SW 1271 (cell line): ENCODE results near the gene TMEM271.
A peak's percentile ranks its signal among the peaks of the same experiment; 100 is the strongest.
"Not testable (repeated sequence)": the region's sequence is repeated elsewhere in the genome, so short reads cannot be mapped to it uniquely, and the experiment has no call there.

Experiments
- DNase-seq, 2 experiments: peaks; one replicate each; lab custom pipeline; 2025; lab: John Stamatoyannopoulos, UW

Gene TMEM271

DNA sequence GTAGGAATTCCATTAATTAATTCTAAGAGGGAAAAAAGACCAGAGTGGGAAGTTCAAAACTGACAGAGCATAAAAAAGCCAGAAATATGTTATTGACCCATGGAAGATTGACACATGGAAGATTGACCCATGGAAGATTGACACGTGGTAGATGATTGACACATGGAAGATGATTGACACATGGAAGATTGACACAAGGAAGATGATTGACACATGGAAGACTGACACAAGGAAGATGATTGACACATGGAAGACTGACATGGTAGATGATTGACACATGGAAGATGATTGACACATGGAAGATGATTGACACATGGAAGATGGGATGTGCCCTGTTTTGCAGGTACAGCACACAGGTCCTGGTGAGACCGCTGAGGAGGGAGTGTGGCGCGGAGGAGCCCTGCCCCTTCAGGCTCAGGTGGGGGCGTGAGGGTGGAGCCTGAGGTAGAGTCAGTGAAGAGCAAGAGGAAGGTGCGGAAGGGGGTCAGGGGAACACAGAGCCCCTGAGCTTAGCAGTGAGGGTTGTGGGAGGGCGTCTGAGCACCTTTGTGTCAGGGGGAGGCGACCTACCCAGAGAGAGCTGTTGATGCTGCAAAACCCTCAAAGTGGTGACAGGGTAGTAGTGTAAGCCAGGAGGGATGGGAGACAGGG is 33.4 kb upstream of the TMEM271 start:
- DNase-seq = no peak

DNA sequence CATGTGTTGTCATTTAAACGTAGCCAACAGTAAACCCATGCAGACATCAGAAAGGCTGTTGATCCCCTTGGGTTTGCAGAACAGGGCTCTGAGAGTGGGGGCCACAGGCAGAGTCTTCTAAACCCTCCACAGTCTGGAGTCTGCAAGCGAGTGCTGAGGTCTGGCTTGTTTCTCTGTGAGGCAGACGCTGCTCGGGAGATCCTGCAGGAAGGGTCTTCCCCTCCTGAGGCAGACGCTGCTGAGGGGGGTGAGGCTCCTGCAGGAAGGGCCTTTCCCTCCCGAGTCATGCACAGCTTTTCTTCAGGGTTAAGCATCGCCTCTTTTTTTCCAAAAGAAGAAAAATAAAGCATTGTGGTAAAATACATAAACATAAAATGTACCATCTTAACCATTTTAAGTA is 32.1 kb upstream of the TMEM271 start:
- no peak for DNase-seq

DNA sequence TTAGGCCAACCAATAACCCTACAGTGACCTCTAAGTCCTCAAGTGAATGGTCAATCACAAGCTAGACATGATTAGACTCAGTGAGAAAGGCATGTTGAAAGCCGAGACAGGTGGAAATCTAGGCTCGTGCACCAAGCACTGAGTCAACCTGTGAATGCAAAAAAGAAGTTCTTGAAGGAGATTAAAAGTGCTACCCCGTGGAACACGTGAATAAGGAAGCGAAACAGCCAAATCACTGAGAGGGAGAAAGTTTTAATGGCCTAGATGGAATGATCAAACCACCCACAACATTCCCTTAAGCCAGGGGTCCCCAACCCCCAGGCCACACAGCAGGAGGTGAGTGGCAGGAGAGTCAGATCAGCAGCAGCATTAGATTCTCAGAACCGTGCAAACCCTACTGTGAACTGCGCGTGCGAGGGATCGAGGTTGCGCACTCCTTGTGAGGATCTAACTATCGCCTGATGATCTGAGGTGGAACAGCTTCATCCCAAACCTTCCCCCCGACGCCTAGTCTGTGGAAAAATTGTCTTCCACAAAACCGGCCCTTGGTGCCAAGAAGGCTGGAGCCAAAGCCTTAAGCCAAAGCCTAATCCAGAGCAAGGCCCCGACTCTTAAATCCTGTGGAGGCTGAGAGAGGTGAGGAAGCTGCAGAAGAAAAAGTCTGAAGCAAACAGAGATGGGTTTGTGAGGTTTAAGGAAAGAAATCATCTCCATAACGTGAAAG is 29.8 kb upstream of the TMEM271 start:
- DNase-seq = no peak

DNA sequence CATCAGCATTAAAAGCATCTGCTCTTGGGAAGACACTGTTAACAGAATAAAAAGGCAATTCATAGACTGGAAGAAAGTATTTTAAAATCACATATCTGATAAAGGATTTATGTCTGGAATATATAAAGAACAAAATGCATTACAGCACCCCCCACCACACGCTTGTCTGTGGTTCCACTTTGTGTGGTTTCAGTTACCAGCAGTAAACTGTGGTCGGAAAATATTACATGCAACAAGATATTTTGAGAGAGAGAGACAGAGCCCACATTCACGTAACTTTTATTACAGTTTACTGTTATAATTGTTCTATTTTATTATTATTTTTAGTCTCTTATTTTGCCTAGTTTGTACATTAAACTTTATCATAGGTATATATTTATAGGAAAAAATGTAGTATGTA is 28.0 kb upstream of the TMEM271 start:
- no peak for DNase-seq

DNA sequence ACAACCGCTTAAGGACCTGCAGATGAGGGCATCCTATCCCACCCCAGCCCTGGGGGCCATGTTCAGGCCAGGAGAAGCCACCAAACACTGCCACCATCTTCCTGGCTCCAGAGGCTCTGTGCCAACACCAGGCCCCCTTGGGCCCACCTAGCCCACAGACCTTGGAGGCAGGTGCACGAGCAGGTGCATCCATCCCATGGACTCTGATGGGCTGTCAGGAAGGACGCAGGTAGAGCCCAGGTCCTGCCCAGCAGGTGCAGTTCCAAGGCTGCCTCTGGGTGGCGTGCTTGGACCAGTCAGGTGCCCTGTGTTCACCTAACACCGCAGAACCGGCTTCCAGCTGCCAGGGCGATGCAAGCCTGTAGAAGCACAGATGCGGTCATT is 26.5 kb upstream of the TMEM271 start:
- peak in 1 of 2 experiments; percentile 8 for DNase-seq

DNA sequence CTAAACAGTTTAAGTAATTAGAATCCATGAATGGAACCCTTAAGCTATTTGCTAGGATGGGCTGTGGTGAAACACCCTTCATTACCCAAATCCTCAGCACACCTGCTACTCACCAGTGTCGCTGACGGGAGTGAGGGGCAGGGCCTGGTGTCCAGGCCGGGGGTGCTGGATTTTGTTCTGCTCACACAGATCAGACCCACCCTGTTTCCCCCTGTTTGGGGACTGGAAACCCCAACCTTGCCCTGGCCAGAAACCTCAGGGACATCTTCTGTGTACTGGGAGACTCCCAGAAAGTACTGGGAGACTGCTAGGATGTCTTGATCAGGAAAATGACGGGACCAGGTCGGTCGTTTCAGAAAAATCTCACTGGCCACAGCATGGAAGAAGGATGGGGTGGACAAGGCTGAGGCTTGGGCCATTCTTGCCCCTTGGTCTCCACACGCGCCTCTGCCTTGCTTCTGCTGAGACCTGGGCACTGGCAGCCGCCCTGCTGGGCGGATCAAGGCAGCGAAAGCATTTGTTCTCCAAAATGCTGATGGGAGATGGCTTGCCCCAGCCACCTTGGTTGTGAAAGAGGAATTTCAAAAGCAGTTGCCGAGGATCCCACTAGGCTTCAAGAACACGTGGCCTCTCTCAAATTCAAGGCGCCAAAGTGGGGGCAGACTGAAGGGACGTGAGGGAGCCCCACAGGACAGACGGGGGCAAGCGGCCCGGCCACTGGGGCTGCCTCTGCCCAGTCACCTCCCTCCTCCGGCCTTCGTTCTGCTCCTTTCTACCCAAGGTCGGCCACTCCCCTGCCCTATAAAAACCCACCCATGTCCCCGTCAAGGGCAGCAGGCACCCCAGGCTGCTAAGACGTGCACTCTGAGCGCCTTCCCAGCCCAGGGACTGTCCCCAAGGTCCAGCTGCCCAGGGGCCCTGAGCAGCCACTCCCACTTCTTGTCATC is 25.8 kb upstream of the TMEM271 start:
- DNase-seq = no peak

DNA sequence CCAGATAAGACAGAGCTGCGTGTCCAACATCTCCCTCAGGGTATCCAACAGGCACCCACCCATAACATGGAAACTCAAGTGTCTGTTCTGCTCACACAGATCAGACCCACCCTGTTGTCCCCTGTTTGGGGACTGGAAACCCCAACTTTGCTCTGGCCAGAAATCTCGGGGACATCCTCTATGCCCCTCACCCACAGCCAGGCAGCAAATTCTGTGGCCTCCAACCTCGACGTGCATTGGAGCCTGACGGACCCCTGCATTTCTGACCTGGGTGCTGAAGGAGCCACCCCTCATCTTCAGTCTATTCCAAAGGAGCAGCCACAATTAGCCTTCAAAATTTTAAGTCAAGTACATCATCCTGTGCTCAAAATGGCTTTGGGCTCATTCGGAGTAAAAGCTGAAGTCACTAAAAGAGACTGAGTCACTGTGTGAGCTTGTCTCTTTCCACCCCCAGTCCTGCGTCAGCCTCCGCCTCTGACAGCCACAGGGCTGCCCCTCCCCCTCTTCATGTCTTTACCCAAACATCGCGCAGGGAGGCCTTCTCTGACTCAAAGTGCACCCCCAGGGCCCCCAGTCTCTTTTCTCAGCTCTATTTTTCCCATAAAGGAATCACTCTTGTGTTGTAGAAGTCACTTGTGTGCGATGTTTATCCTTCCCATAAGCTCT is 24.9 kb upstream of the TMEM271 start:
- no peak for DNase-seq

DNA sequence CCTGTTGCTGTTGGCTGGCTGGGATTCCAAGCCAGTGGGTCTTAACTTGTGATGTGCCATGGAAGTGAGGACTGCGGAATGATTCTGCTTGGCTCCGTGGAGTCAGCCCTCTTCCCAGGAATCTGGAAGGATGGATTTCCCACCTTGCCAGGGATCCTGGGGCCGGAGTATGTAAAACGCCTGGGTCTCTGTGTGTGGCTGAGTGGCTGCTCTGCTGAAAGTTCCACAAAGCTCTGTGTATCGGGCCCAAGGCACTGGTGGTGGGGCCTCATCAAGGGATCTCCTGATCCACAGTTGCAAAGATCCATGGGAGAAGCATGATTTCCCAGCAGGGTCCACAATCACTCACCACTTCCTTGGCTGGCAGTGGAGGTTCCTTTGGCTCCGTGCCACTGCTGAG is 24.1 kb upstream of the TMEM271 start:
- DNase-seq = no peak

DNA sequence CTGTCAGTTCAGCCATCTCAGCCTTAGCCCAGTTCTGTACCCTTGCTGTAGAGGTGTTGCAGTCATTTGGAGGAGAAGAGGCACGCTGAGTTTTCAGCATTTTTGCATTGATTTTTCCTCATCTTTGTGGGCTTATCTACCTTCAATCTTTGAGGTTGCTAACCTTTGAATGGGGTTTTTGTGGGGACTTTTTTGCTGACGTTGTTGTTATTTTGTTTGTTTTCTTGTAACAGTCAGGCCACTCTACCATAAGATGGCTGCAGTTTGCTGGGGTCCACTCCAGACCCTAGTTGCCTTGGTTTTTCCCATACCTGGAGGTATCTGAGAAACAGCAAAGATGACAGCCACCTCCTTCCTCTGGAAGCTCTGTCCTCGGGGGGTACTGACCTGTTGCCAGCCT is 22.8 kb upstream of the TMEM271 start:
- no peak for DNase-seq

DNA sequence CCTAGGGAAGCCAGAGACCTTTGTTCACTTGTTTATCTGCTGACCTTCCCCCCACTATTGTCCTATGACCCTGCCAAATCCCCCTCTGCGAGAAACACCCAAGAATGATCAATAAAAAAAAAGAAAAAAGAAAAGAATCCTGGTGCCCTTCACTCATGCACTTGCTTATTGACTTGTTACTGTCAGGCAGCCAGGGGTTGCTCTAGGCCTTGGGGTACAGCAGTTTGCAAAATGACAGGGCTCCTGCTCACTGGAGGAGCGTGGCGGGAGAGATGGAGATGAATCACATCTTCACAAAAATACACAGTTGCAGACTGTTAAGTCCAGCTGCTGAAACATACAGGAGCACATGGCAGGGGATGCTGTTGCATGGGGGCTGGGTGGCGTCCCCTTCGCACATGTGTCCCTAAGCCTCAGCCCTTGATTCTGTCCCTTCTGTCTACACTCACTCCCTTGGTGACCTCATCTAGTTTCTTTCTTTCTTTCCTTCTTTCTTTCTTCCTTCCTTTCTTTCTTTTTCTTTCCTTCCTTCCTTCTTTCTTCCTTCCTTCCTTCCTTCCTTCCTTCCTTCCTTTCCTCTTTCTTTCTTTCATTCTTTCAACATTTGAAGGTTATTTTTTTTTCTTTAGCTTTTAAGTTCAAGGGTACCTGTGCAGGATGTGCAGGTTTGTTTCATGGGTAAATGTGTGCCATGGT is 16.9 kb upstream of the TMEM271 start:
- DNase-seq = no peak

DNA sequence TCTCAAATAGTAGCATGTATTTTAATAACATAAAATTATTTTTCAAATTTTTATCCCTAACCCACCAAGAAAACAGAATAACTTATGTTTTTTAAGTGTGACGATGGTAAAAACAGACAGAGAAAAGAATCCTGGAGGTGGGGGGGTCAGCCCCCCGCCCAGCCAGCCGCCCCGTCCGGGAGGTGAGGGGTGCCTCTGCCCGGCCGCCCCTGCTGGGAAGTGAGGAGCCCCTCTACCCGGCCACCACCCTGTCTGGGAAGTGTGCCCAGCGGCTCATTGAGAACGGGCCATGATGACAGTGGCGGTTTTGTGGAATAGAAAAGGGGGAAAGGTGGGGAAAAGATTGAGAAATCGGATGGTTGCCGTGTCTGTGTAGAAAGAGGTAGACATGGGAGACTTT is 16.1 kb upstream of the TMEM271 start:
- DNase-seq = not testable (repeated sequence)

DNA sequence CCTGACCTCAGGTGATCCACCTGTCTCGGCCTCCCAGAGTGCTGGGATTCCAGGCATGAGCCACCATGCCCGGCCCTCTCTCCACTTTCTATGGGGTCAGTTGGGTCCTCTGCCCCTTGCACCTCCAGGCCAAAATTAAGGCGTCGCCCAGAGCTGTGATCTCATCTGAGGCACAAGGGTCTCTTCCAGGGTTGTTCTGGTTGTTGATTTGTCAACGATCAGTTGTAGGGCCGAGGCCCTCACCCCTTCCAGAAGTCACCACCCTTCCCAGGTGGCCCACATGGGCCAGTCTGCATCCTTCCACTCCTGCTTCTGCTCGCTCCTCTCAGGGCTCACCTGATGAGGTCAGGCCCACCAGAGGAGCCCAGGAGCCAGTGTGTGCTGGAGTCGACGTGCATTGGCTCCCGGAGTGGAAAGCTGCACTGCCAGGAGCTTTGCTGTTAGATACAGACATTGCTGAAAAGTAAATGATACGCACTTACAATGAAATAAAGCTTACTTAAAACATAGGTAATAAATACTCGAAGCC is 14.3 kb upstream of the TMEM271 start:
- no peak for DNase-seq

DNA sequence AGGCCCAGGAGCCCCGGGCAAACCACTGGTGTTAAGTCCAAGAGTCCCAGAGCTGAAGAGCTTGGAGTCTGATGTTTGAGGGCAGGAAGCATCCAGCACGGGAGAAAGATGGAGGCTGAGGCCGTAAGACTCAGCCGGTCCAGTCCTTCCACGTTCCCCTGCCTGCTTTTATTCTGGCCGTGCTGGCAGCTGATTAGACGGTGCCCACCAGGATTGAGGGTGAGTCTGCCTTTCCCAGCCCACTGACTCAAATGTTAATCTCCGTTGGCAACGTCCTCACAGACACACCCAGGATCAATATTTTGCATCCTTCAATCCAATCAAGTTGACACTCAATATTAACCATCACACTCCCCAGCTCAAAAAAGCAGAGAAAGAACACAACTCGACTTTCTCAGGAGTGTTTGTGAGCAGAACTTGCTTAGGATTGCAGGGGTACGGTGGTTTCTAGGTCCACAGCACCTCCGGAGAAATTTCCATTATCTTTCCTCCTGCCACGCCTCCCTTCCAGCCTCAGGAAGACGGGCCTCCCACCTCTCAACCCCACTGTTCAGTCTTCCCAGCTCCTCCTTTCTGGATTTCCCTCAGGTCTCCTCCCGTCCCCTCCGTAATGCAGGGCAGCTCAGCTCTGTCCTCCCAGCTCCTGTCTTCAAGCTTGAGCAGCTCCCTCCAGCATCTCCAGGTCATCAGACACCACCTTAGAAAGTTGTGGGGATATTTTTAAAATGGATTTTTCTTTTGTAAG is 13.3 kb upstream of the TMEM271 start:
- DNase-seq = no peak

DNA sequence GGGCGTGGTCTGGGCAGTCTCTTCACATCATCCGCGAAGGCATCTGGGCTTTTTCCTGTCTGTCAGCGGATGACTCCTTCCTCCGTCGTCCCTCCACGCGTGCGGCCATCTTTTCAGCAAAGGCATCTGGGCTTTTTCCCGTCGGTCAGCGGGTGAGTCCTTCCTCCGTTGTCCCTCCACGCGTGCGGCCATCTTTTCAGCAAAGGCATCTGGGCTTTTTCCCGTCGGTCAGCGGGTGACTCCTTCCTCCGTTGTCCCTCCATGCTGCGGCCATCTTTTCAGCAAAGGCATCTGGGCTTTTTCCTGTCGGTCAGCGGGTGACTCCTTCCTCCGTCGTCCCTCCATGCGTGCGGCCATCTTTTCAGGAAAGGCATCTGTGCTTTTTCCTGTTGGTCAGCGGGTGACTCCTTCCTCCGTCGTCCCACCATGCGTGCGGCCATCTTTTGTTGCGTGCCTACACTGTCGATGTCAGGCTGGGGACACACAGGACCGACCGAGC is 12.3 kb upstream of the TMEM271 start:
- no peak for DNase-seq

DNA sequence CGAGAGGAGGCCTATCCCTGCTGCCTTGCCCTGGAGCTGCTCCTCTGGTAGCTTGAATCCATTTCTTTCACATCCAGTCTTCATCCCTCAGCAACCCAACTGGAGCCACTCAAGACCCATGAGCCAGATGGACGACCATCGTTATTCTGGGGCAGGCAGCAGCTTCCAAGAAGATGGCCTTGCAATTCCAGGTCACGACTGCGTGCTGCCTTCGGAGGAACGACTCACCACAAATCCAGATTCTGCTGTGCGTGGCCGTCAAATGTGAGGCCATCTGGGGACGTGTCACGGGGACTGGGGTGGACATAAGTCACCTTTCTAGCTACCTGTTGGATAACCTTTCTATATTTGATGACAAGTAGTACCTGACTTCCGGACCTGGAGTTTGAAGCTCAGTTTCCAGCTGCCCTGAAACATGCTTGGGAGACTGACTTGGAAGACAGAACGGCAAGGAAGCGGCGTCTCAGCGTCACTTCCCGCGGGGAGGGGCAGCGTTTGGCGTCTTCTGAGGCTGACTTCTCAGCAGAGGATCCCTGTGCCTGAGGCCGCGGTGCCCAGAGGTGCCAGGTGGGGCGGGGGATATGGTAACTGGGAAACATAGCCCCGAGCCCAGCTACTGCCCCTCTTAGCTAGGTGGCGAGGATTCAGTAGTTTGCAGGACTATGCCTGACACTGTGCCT is 11.7 kb upstream of the TMEM271 start:
- no peak for DNase-seq

DNA sequence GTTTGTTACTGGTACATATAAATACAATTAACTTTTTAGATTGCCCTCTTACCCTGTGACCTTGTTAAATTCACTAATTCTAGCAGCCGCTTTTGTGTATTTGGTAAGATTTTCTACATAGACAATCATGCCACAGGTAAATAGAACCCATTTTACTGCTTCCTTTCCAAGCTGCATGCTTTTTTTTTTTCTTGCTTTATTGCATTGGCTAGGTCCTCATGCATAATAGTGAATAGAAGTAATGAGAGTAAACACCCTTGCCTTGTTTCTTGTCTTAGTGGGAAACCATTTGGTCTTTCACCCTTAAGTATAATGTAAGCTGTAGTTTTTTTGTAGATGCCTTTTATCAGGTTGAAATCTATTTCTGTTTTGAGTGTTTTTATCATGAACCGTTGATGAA is 7.7 kb upstream of the TMEM271 start:
- DNase-seq = no peak

DNA sequence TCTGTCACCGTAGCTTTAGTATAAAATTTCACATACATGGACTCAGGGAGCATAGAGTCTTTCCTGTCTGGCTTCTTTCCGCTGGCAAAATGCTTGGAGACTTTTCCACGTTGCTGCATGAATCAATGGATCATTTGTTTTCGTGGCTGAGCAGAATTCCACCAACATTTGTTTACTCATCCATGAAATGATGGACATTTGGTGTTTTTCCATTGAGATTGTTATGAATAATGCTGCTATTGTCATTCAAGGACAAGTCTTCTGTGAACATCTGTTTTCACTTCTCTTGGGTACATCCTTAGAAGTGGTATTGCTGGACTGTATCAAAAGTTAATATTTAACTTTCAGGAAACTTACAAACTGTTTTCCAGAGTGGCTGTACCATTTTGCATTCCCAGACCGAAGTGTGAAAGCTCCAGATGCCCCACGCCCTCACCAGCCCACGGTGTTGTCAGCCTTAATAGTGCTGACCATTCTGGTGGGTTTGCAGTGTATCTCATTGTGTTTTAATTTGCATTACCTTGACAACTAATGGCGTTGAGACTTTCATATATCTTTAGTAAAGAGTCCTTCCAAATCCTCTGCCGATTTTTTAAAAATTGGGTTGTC is 5.8 kb upstream of the TMEM271 start:
- DNase-seq = no peak

DNA sequence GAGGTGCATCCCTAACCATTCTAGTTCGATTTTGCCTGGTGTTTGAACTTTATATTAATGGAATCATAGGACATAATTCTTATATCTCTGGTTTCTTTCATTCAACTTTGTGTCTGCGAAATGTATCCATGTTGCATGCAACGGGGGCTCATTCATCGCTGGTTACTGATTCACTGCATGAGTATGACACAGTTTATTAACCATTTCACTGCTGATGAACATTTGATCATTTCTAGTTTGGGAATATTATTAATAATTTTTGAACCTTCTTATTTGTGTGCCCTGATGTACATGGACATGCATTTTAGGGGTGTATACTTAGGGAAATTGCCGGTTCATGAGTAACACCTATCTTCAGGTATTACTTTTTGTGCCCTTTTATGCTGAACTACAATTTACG is 5.1 kb upstream of the TMEM271 start:
- no peak for DNase-seq

DNA sequence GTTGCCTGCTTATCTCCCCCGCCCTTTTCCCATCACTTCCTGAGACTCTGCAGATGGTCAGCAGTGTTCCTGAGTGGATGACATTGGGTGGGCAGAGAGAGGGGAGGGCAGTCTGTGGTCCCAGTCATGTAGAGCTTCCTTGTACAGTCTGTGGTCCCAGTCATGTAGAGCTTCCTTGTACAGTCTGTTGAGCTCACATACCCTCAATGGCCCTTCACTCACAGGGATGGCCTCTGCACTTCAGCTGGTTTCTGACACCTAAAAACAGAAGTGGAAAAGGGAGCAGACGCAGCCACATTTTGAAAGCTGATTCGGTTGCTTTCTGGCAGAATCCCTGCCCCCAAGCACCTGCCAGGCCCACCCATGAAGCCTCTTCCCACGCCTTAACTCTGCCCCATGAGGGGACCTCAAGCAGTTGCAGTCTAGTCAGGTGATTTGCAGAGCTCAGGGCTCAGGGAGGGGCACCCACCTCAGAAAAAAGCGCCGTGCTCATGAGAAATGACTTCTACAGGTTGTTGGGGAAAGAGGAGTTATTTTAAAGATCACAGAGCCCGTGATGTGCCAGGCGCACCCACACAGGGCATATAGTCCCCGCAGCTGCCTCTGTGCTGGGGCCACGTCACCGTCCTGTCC is 3.6 kb upstream of the TMEM271 start:
- no peak for DNase-seq
